ENCODE results near the gene PLAAT4.

DNA sequence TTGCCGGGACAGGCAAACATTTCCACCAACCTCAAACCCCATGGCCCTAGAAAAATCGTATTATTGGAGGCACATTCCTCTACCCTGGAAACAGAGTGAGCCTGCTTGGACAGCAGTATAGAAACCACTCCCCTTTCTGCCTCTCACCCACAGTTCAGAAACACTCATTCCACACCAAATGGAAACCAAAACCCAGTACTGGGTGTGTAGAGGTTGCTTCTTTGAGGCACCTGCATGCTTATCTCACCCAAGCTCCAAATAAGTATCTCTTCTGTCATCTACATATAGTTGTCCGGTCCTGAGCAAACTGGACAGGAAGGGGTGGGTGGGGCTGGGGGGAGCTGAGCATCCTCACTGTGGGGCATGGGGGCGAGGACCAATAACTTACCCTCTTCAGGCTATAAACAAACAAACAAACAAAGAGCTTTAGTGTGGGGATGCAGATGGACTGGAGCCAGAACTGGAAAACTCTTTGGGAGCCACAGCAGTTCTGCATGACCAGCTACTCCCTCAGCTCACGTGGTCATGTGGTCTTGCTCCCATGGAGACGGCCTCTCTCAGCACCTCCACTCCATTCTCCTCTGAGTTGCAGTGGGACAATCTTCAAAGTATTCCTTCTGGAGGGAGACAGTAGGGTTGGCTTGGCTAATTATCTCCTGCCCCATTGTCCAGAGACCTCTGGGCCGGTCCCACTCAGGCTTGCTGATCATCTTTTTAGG is 27.6 kb downstream of the PLAAT4 start:
- TF ChIP-seq, protein P1, sequence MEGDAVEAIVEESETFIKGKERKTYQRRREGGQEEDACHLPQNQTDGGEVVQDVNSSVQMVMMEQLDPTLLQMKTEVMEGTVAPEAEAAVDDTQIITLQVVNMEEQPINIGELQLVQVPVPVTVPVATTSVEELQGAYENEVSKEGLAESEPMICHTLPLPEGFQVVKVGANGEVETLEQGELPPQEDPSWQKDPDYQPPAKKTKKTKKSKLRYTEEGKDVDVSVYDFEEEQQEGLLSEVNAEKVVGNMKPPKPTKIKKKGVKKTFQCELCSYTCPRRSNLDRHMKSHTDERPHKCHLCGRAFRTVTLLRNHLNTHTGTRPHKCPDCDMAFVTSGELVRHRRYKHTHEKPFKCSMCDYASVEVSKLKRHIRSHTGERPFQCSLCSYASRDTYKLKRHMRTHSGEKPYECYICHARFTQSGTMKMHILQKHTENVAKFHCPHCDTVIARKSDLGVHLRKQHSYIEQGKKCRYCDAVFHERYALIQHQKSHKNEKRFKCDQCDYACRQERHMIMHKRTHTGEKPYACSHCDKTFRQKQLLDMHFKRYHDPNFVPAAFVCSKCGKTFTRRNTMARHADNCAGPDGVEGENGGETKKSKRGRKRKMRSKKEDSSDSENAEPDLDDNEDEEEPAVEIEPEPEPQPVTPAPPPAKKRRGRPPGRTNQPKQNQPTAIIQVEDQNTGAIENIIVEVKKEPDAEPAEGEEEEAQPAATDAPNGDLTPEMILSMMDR (IDR thresholded peaks at IDR 0.05; ENCODE audit: control extremely low read depth in 1 of 3, insufficient read depth in 1 of 3, low read depth in 1 of 3, low read length in 3 of 3), result no peak
- TF ChIP-seq POLR2A (IDR thresholded peaks at IDR 0.05; ENCODE audit: control extremely low read depth in 1 of 2, low read depth in 2 of 2, low read length in 2 of 2) (no peak), NRF1 (IDR thresholded peaks at IDR 0.05; ENCODE audit: low read depth, low read length) (no peak), CBX5 (IDR thresholded peaks at IDR 0.05; ENCODE audit: low read depth, low read length) (no peak), ZNF274 (IDR thresholded peaks at IDR 0.05; ENCODE audit: borderline replicate concordance, extremely low read depth, low read length) (no peak), RAD21 (IDR thresholded peaks at IDR 0.05 in 1 of 2, conservative IDR thresholded peaks at IDR 0.05 in 1 of 2; ENCODE audit: low read depth in 2 of 2, low read length in 2 of 2) (no peak), TBP (IDR thresholded peaks at IDR 0.05; ENCODE audit: low read depth, low read length) (no peak), SP1 (IDR thresholded peaks at IDR 0.05; ENCODE audit: low read depth, low read length) (no peak), EZH2 (IDR thresholded peaks at IDR 0.05; ENCODE audit: low read depth, low read length, severe bottlenecking) (no peak)

Measured in H1 (cell line).